Dedifferentiated amniotic fluid mesenchymal stem cell (primary cell): ENCODE measurements around the gene C9orf152.
A peak's percentile ranks its signal among the peaks of the same experiment; 100 is the strongest.
"Not testable (repeated sequence)": the region's sequence is repeated elsewhere in the genome, so short reads cannot be mapped to it uniquely, and the experiment has no call there.

ENCODE experiments used
- DNase-seq: peaks from one replicate; pipeline ENCODE4 v3.0.0-alpha.2; 2016; ENCODE audit errors: extremely low spot score

C9orf152 gene

GRCh38 chr9:110208031-110208430, at the start of gene C9orf152:
C9orf152 (minus strand) TSS chr9:110208159; CDS start chr9:110207579, 580 bp downstream.
- no peak for DNase-seq

GRCh38 chr9:110257097-110257841, 49.3 kb upstream of the C9orf152 start:
- no peak for DNase-seq

GRCh38 chr9:110256380-110257096, 48.6 kb upstream of the C9orf152 start, which contains the start of gene TXN:
TXN (minus strand) TSS chr9:110256507; CDS start chr9:110256435, 72 bp downstream.
- peak; percentile 81 for DNase-seq

GRCh38 chr9:110255463-110256379, 47.8 kb upstream of the C9orf152 start:
- DNase-seq, result peak; percentile 49

- no peak for DNase-seq
Measured at GRCh38 chr9:110255034-110255462, 47.1 kb upstream of the C9orf152 start.

- no peak for DNase-seq
Measured at GRCh38 chr9:110254500-110254899, 46.5 kb upstream of the C9orf152 start.

GRCh38 chr9:110252509-110253139, 44.7 kb upstream of the C9orf152 start:
- no peak for DNase-seq

GRCh38 chr9:110251770-110252169, 43.8 kb upstream of the C9orf152 start:
- not testable (repeated sequence) for DNase-seq

GRCh38 chr9:110251212-110251611, 43.3 kb upstream of the C9orf152 start:
- no peak for DNase-seq

GRCh38 chr9:110249603-110250002, 41.6 kb upstream of the C9orf152 start:
- no peak for DNase-seq

- DNase-seq, result no peak
Measured at GRCh38 chr9:110248361-110248760, 40.4 kb upstream of the C9orf152 start.

- DNase-seq, result no peak
Measured at GRCh38 chr9:110246214-110246613, 38.3 kb upstream of the C9orf152 start.

- DNase-seq, result no peak
Measured at GRCh38 chr9:110244616-110245015, 36.7 kb upstream of the C9orf152 start.

- DNase-seq, result no peak
Measured at GRCh38 chr9:110241858-110242321, 33.9 kb upstream of the C9orf152 start.

- no peak for DNase-seq
Measured at GRCh38 chr9:110241260-110241857, 33.4 kb upstream of the C9orf152 start.

- DNase-seq, result no peak
Measured at GRCh38 chr9:110240198-110240597, 32.2 kb upstream of the C9orf152 start.

- no peak for DNase-seq
Measured at GRCh38 chr9:110228321-110228720, 20.4 kb upstream of the C9orf152 start.

GRCh38 chr9:110224583-110224982, 16.6 kb upstream of the C9orf152 start:
- DNase-seq, result no peak

GRCh38 chr9:110220809-110221208, 12.8 kb upstream of the C9orf152 start:
- no peak for DNase-seq

GRCh38 chr9:110217656-110218099, 9.7 kb upstream of the C9orf152 start:
- peak; percentile 74 for DNase-seq
